ENCODE results near the gene NFASC. TPM values are rescaled to one million over a fixed set of nuclear protein-coding genes. Genes with fewer than 3 reads are reported as not detected.

NFASC gene
- total and polyA plus RNA-seq, 2 experiments from 2014 or later = 46.3 to 54.7 TPM

- Histone ChIP-seq H3K4me3 (no peak overlapping the region), H4K20me1 (ENCODE audit: insufficient read depth) (no peaks in the 10 kb centered on the region), H3K4me1 (ENCODE audit: insufficient read depth) (peaks cover 9% of the 10 kb centered on the region), H2AFZ (no peak overlapping the region), H3K36me3 (ENCODE audit: low read depth) (peaks cover 27% of the 10 kb centered on the region; the same call in 1 of the 2 replicates), H3K9me3 (ENCODE audit: low read depth) (no peaks in the 10 kb centered on the region), H3K9me2 (ENCODE audit: insufficient read depth) (no peaks in the 10 kb centered on the region), H3K27ac (no peak overlapping the region), H3K4me2 (ENCODE audit: unreplicated experiment) (no peak overlapping the region), H3K27me3 (replicated peaks; ENCODE audit: insufficient read depth) (no peaks in the 10 kb centered on the region), H3K9ac (no peak overlapping the region), H3F3A (ENCODE audit: insufficient read depth) (peaks cover 25% of the 10 kb centered on the region), H3K79me2 (ENCODE audit: insufficient read depth) (no peaks in the 10 kb centered on the region)
- no peak for DNase-seq
- 60 to 61% methylated on average over 6 of the region's 6 CpGs for WGBS, 2 experiments (ENCODE audit: low coverage in 1 of 2, low lambda C conversion rate in 2 of 2, missing lambda C conversion rate in 2 of 2)
- in situ Hi-C loops (cut with MboI) = no loop called here
- TF ChIP-seq EZH2 (IDR thresholded peaks at IDR 0.05; ENCODE audit: insufficient read depth, poor library complexity, severe bottlenecking) (no peak), EZH2phosphoT487 (IDR thresholded peaks at IDR 0.05; ENCODE audit: insufficient read depth, low read depth) (no peak)
These were observed 96.8 kb downstream of the NFASC start for GRCh38 chr1:204967451-204967850.

- H3K4me3 ChIP-seq = no peak overlapping the region
- TF ChIP-seq EZH2phosphoT487 (IDR thresholded peaks at IDR 0.05; ENCODE audit: insufficient read depth, low read depth) = no peak
- no peak for TF ChIP-seq EZH2 (IDR thresholded peaks at IDR 0.05; ENCODE audit: insufficient read depth, poor library complexity, severe bottlenecking)
- no peak overlapping the region for H2AFZ ChIP-seq
- no peaks in the 10 kb centered on the region for H3K79me2 ChIP-seq (ENCODE audit: insufficient read depth)
- no peak overlapping the region for H3K9ac ChIP-seq
- 99% methylated on average over 10 of the region's 10 CpGs for WGBS, 2 experiments (ENCODE audit: low coverage in 1 of 2, low lambda C conversion rate in 2 of 2, missing lambda C conversion rate in 2 of 2)
- no peaks in the 10 kb centered on the region for H3K9me3 ChIP-seq (ENCODE audit: low read depth)
- H3K4me2 ChIP-seq (ENCODE audit: unreplicated experiment) = no peak overlapping the region
- no peak overlapping the region for H3K27ac ChIP-seq
- peaks cover 23% of the 10 kb centered on the region; the same call in 1 of the 2 replicates for H3K36me3 ChIP-seq (ENCODE audit: low read depth)
- H4K20me1 ChIP-seq (ENCODE audit: insufficient read depth) = no peaks in the 10 kb centered on the region
- no peak for DNase-seq
- no peaks in the 10 kb centered on the region for H3K27me3 ChIP-seq (replicated peaks; ENCODE audit: insufficient read depth)
- peaks cover 16% of the 10 kb centered on the region for H3K4me1 ChIP-seq (ENCODE audit: insufficient read depth)
- in situ Hi-C loops (cut with MboI) = no loop called here
- peaks cover 32% of the 10 kb centered on the region for H3F3A ChIP-seq (ENCODE audit: insufficient read depth)
- H3K9me2 ChIP-seq (ENCODE audit: insufficient read depth) = no peaks in the 10 kb centered on the region
These were observed 97.5 kb downstream of the NFASC start for GRCh38 chr1:204968135-204968534.

DNA sequence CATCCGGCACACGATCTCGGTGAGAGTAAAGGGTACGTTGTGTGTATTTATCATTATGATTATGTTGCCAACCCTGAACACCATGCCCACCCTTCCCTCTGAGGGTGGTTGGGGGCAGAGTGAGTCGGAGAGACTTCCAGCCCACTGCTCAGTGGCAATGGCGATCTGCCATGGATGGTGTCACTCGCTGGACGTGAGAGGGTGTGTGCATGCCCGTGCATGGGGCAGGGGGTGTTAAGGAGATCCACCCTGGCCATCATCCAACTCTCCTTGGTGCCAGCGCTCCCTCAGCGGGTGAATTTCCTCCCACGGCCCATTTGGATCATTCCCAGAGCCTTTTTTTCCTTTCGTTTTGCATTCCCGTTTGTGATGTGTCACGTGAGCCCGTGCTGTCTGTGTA, 98.3 kb downstream of the NFASC start:
- H3K27me3 ChIP-seq (replicated peaks; ENCODE audit: insufficient read depth) = no peaks in the 10 kb centered on the region
- H3K9ac ChIP-seq = no peak overlapping the region
- H4K20me1 ChIP-seq (ENCODE audit: insufficient read depth) = no peaks in the 10 kb centered on the region
- H3K27ac ChIP-seq = no peak overlapping the region
- H3K79me2 ChIP-seq (ENCODE audit: insufficient read depth) = no peaks in the 10 kb centered on the region
- peaks cover 38% of the 10 kb centered on the region for H3F3A ChIP-seq (ENCODE audit: insufficient read depth)
- no peaks in the 10 kb centered on the region for H3K9me2 ChIP-seq (ENCODE audit: insufficient read depth)
- no peak for DNase-seq
- H3K4me1 ChIP-seq (ENCODE audit: insufficient read depth) = peaks cover 16% of the 10 kb centered on the region
- no peak overlapping the region for H2AFZ ChIP-seq
- peaks cover 21% of the 10 kb centered on the region; the same call in 1 of the 2 replicates for H3K36me3 ChIP-seq (ENCODE audit: low read depth)
- no peaks in the 10 kb centered on the region for H3K9me3 ChIP-seq (ENCODE audit: low read depth)
- in situ Hi-C loops (cut with MboI) = no loop called here
- TF ChIP-seq EZH2phosphoT487 (IDR thresholded peaks at IDR 0.05; ENCODE audit: insufficient read depth, low read depth) = no peak
- no peak for TF ChIP-seq EZH2 (IDR thresholded peaks at IDR 0.05; ENCODE audit: insufficient read depth, poor library complexity, severe bottlenecking)
- H3K4me2 ChIP-seq (ENCODE audit: unreplicated experiment) = no peak overlapping the region
- 69 to 72% methylated on average over 16 of the region's 16 CpGs for WGBS, 2 experiments (ENCODE audit: low coverage in 1 of 2, low lambda C conversion rate in 2 of 2, missing lambda C conversion rate in 2 of 2)
- H3K4me3 ChIP-seq = no peak overlapping the region

DNA sequence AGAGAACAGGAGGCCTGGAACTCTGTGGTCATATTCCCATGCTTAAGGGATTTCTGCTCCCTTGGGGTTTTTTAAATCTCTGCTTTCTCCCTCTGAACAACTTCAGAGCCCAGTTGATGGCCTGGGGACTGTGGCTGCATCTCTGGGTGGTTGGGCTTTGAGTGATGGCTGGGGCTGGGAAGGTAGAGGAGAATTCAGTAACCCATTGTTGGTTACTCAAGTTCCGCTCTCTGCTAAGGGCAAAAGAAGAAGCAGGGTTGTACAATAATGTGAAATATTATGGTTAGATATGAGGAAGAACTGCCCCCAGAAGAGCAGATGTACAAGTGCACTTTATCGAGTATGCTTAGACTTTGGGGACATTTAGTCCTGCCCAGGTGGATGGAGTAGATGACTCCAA, 100.3 kb downstream of the NFASC start:
- Histone ChIP-seq H3K4me2 (ENCODE audit: unreplicated experiment) (no peak overlapping the region), H4K20me1 (ENCODE audit: insufficient read depth) (no peaks in the 10 kb centered on the region), H3K27ac (peak overlapping the region; percentile 86), H3K27me3 (replicated peaks; ENCODE audit: insufficient read depth) (no peaks in the 10 kb centered on the region), H3K4me3 (no peak overlapping the region), H2AFZ (no peak overlapping the region), H3K36me3 (ENCODE audit: low read depth) (peaks cover 25% of the 10 kb centered on the region), H3K9ac (no peak overlapping the region), H3F3A (ENCODE audit: insufficient read depth) (peaks cover 38% of the 10 kb centered on the region), H3K9me2 (ENCODE audit: insufficient read depth) (no peaks in the 10 kb centered on the region), H3K9me3 (ENCODE audit: low read depth) (no peaks in the 10 kb centered on the region), H3K4me1 (ENCODE audit: insufficient read depth) (peaks cover 16% of the 10 kb centered on the region), H3K79me2 (ENCODE audit: insufficient read depth) (no peaks in the 10 kb centered on the region)
- no peak for DNase-seq
- in situ Hi-C loops (cut with MboI) = no loop called here
- WGBS, 2 experiments (ENCODE audit: low coverage in 1 of 2, low lambda C conversion rate in 2 of 2, missing lambda C conversion rate in 2 of 2) = 92 to 98% methylated on average over 2 of the region's 2 CpGs
- TF ChIP-seq EZH2phosphoT487 (IDR thresholded peaks at IDR 0.05; ENCODE audit: insufficient read depth, low read depth) = no peak
- TF ChIP-seq EZH2 (IDR thresholded peaks at IDR 0.05; ENCODE audit: insufficient read depth, poor library complexity, severe bottlenecking) = no peak

All from GM23248 (cell line).